HL-60/S4 treated with phorbol 12-myristate 13-acetate at 8.2 ng/mL for 4 days and 3 days (cell line): ENCODE measurements around the gene IL21.

Experiments used
- in situ Hi-C: fragments of 300-500 bp; cut with MboI; formaldehyde crosslinking; loops from 2 replicates; pipeline ENCODE4 v1.15.0; 2022; ENCODE audit warnings: low sequenced_read_pairs

Gene IL21

GRCh38 chr4:122635205-122635604 lies 14.3 kb upstream of the IL21 start:
- in situ Hi-C loops = no loop called here

GRCh38 chr4:122633211-122633610 lies 12.3 kb upstream of the IL21 start:
- in situ Hi-C loops = no loop called here

- in situ Hi-C loops = no loop called here
These were observed 11.7 kb upstream of the IL21 start for GRCh38 chr4:122632396-122633143.

GRCh38 chr4:122625156-122625555 lies 4.3 kb upstream of the IL21 start:
- in situ Hi-C loops = no loop called here

- in situ Hi-C loops = no loop called here
These were observed 3.3 kb upstream of the IL21 start for GRCh38 chr4:122624205-122624604.

- in situ Hi-C loops = no loop called here
These were observed 2.8 kb upstream of the IL21 start for GRCh38 chr4:122623637-122624166.

- in situ Hi-C loops = no loop called here
These were observed 1.5 kb upstream of the IL21 start for GRCh38 chr4:122622400-122622799.

GRCh38 chr4:122619611-122620010 lies 1.3 kb downstream of the IL21 start:
- in situ Hi-C loops = no loop called here

- in situ Hi-C loops = no loop called here
These were observed 3.0 kb downstream of the IL21 start for GRCh38 chr4:122617597-122618593.

- in situ Hi-C loops = no loop called here
These were observed 3.8 kb downstream of the IL21 start for GRCh38 chr4:122616915-122617596.

GRCh38 chr4:122614621-122615020 lies 6.2 kb downstream of the IL21 start:
- in situ Hi-C loops = no loop called here

GRCh38 chr4:122612540-122612939 lies 8.3 kb downstream of the IL21 start:
- in situ Hi-C loops = no loop called here

GRCh38 chr4:122606364-122607043 lies 14.4 kb downstream of the IL21 start:
- in situ Hi-C loops = no loop called here

- in situ Hi-C loops = no loop called here
These were observed 16.7 kb downstream of the IL21 start for GRCh38 chr4:122604146-122604545.

- in situ Hi-C loops = no loop called here
These were observed 17.7 kb downstream of the IL21 start for GRCh38 chr4:122603156-122603574.

GRCh38 chr4:122602277-122603142 lies 18.4 kb downstream of the IL21 start:
- in situ Hi-C loops = no loop called here

- in situ Hi-C loops = no loop called here
These were observed 29.7 kb downstream of the IL21 start for GRCh38 chr4:122591196-122591595.

GRCh38 chr4:122588453-122589238 lies 32.2 kb downstream of the IL21 start:
- in situ Hi-C loops = no loop called here

- in situ Hi-C loops = no loop called here
These were observed 36.3 kb downstream of the IL21 start for GRCh38 chr4:122584519-122584918.
